H9 (cell line): ENCODE data around the gene MTCH1. TPM values are rescaled to one million over a fixed set of nuclear protein-coding genes. Genes with fewer than 3 reads are reported as not detected.

ENCODE experiments used
- DNase-seq: peaks from one replicate; pipeline ENCODE4 v3.0.0-alpha.2; 2017
- H2AFZ ChIP-seq: one replicate; pipeline ENCODE4 v1.6.1; 2013; ENCODE audit warnings: mild to moderate bottlenecking, low read length, control low read depth, moderate library complexity
- H2AK5ac ChIP-seq: 2 replicates; pipeline ENCODE4 v1.6.1; 2013; ENCODE audit warnings: low read length, control low read depth, mixed read lengths; ENCODE audit not compliant: insufficient read length
- H2BK120ac ChIP-seq: one replicate; pipeline ENCODE4 v1.6.1; 2013; ENCODE audit warnings: low read depth, mild to moderate bottlenecking, low read length, control low read depth, inconsistent platforms; ENCODE audit not compliant: poor library complexity, severe bottlenecking
- H2BK12ac ChIP-seq: 2 replicates; pipeline ENCODE4 v1.6.1; 2013; ENCODE audit warnings: low read length, control low read depth, mixed read lengths, low read depth; ENCODE audit not compliant: insufficient read length
- H2BK15ac ChIP-seq: 2 replicates; pipeline ENCODE4 v1.6.1; 2013; ENCODE audit warnings: low read depth, low read length, control low read depth
- H2BK20ac ChIP-seq: one replicate; pipeline ENCODE4 v1.6.1; 2013; ENCODE audit warnings: low read depth, mild to moderate bottlenecking, low read length, control low read depth, inconsistent platforms; ENCODE audit not compliant: poor library complexity, severe bottlenecking
- H2BK5ac ChIP-seq: 2 replicates; pipeline ENCODE4 v1.6.1; 2013; ENCODE audit warnings: low read length, control low read depth, mixed read lengths; ENCODE audit not compliant: insufficient read length
- H3K14ac ChIP-seq: 2 replicates; pipeline ENCODE4 v1.6.1; 2013; ENCODE audit warnings: low read length, control low read depth; ENCODE audit not compliant: insufficient read depth
- H3K18ac ChIP-seq: 2 replicates; pipeline ENCODE4 v1.6.1; 2013; ENCODE audit warnings: low read depth, mild to moderate bottlenecking, mixed read lengths, low read length, control low read depth; ENCODE audit not compliant: insufficient read length
- H3K23ac ChIP-seq: 2 replicates; pipeline ENCODE4 v1.6.1; 2013; ENCODE audit warnings: low read length, control low read depth, mixed read lengths, low read depth; ENCODE audit not compliant: insufficient read length
- H3K23me2 ChIP-seq: 2 replicates; pipeline ENCODE4 v1.6.1; 2013; ENCODE audit warnings: low read depth, mild to moderate bottlenecking, mixed read lengths, low read length, control low read depth; ENCODE audit not compliant: insufficient read length, poor library complexity, severe bottlenecking
- H3K27ac ChIP-seq: 2 replicates; pipeline ENCODE4 v1.5.1; 2013; ENCODE audit warnings: low read length, control low read depth, mixed read lengths, low read depth; ENCODE audit not compliant: insufficient read length
- H3K27me3 ChIP-seq: 2 replicates; pipeline ENCODE4 v1.6.1; 2013; ENCODE audit warnings: low read length, control low read depth, inconsistent platforms; ENCODE audit not compliant: insufficient read depth
- H3K4ac ChIP-seq: 2 replicates; pipeline ENCODE4 v1.6.1; 2013; ENCODE audit warnings: low read depth, mild to moderate bottlenecking, control low read depth, inconsistent platforms, low read length, moderate library complexity
- H3K4me1 ChIP-seq: 2 replicates; pipeline ENCODE4 v1.6.1; 2013; ENCODE audit warnings: low read length, control low read depth, inconsistent platforms; ENCODE audit not compliant: insufficient read depth
- H3K4me2 ChIP-seq: 2 replicates; pipeline ENCODE4 v1.6.1; 2013; ENCODE audit warnings: low read length, control low read depth, mixed read lengths; ENCODE audit not compliant: insufficient read length, insufficient read depth
- H3K56ac ChIP-seq: 2 replicates; pipeline ENCODE4 v1.6.1; 2013; ENCODE audit warnings: low read depth, mild to moderate bottlenecking, mixed read lengths, low read length, control low read depth; ENCODE audit not compliant: insufficient read length
- H3K79me1 ChIP-seq: 2 replicates; pipeline ENCODE4 v1.6.1; 2013; ENCODE audit warnings: low read depth, mild to moderate bottlenecking, moderate library complexity, low read length, control low read depth, inconsistent platforms; ENCODE audit not compliant: insufficient read depth, poor library complexity, severe bottlenecking
- H3K79me2 ChIP-seq: 2 replicates; pipeline ENCODE4 v1.6.1; 2013; ENCODE audit warnings: low read length, control low read depth, inconsistent platforms; ENCODE audit not compliant: insufficient read depth
- H3K9ac ChIP-seq: 2 replicates; pipeline ENCODE4 v1.6.1; 2013; ENCODE audit warnings: low read length, control low read depth, mixed read lengths; ENCODE audit not compliant: insufficient read length; ENCODE audit errors: extremely low read depth
- H3K9me3 ChIP-seq: one replicate; pipeline ENCODE4 v1.6.1; 2013; ENCODE audit warnings: low read depth, low read length, inconsistent platforms; ENCODE audit not compliant: control insufficient read depth
- H3T11ph ChIP-seq: one replicate; pipeline ENCODE4 v1.6.1; 2013; ENCODE audit warnings: mild to moderate bottlenecking, low read length, control low read depth, inconsistent platforms
- H4K20me1 ChIP-seq: one replicate; pipeline ENCODE4 v1.6.1; 2013; ENCODE audit not compliant: control insufficient read depth, insufficient read length, insufficient read depth
- H4K5ac ChIP-seq: 2 replicates; pipeline ENCODE4 v1.6.1; 2013; ENCODE audit warnings: low read depth, mild to moderate bottlenecking, mixed read lengths, low read length, control low read depth; ENCODE audit not compliant: insufficient read length
- H4K8ac ChIP-seq: replicated peaks from 2 replicates; pipeline ENCODE4 v1.6.1; 2013; ENCODE audit warnings: low read length, control low read depth, mixed read lengths, low read depth; ENCODE audit not compliant: insufficient read length
- H4K91ac ChIP-seq: 2 replicates; pipeline ENCODE4 v1.6.1; 2013; ENCODE audit warnings: low read depth, mild to moderate bottlenecking, moderate library complexity, mixed read lengths, low read length, control low read depth; ENCODE audit not compliant: insufficient read length
- H3K27ac Mint-ChIP-seq, 3 experiments: 2 replicates in 2 of 3; 3 replicates in 1 of 3; pipeline ENCODE4 v1.8.0; 2020 to 2021; ENCODE audit warnings: mixed read lengths in 3 of 3, mild to moderate bottlenecking in 1 of 3, moderate library complexity in 1 of 3
- H3K27me3 Mint-ChIP-seq: 2 replicates; pipeline ENCODE4 v1.8.0; 2021; ENCODE audit warnings: low read depth, mild to moderate bottlenecking, moderate library complexity, mixed read lengths
- H3K36me3 Mint-ChIP-seq, 3 experiments: 2 replicates in 2 of 3; 3 replicates in 1 of 3; pipeline ENCODE4 v1.8.0; 2020 to 2021; ENCODE audit warnings: low read depth in 3 of 3, mixed read lengths in 3 of 3; ENCODE audit not compliant: insufficient read depth in 1 of 3
- H3K4me1 Mint-ChIP-seq, 2 experiments: 2 replicates each; pipeline ENCODE4 v1.8.0; 2020; ENCODE audit warnings: mixed read lengths in 2 of 2
- H3K4me3 Mint-ChIP-seq, 2 experiments: 2 replicates in 1 of 2; 3 replicates in 1 of 2; pipeline ENCODE4 v1.8.0; 2020 to 2021; ENCODE audit warnings: mild to moderate bottlenecking in 2 of 2, mixed read lengths in 2 of 2, moderate library complexity in 1 of 2
- H3K9me3 Mint-ChIP-seq, 2 experiments: 2 replicates in 1 of 2; 3 replicates in 1 of 2; pipeline ENCODE4 v1.8.0; 2020; ENCODE audit warnings: mild to moderate bottlenecking in 2 of 2, mixed read lengths in 2 of 2, moderate library complexity in 1 of 2
- CTCF ChIP-seq: fragments of 200-600 bp; sonication (generic); conservative IDR thresholded peaks from 3 replicates; pipeline ENCODE4 v1.8.0; 2021; ENCODE audit warnings: antibody characterized with exemption, mild to moderate bottlenecking
- total RNA-seq: library from RNA; stranded (reverse); gene quantifications from 2 replicates; pipeline ENCODE4 v1.2.1, GENCODE V29; 2021

The MTCH1 gene
- total RNA-seq, 1 experiment from 2014 or later = 200 TPM

DNA sequence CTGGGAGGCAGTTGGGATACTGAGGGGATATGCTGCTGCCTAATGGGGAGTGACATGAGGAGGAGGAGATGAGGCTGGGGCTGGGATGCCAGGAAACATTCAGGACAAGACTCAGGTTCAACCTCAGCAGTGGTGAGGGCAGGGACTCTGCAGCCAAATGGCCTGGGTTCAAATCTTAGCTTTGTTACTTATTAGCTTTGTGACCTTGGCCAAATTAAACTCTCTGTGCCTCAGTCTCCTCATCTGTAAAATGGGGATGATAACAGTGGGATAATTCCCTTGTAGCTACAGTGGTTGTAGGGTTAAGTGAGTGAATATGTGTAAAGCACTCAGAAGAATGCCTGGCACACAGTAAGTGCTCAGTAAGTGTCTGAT, 29.6 kb downstream of the MTCH1 start:
- Histone ChIP-seq H2BK12ac (no peak overlapping the region), H4K20me1 (no peaks in the 10 kb centered on the region), H3T11ph (no peak overlapping the region), H3K23ac (no peak overlapping the region), H3K4me2 (no peak overlapping the region), H2AK5ac (no peak overlapping the region), H2BK20ac (no peak overlapping the region), H3K14ac (no peak overlapping the region), H3K56ac (no peak overlapping the region), H3K9ac (no peak overlapping the region), H4K91ac (no peak overlapping the region), H3K23me2 (no peaks in the 10 kb centered on the region), H3K9me3 (no peaks in the 10 kb centered on the region), H4K8ac (no peak overlapping the region), H3K79me1 (no peaks in the 10 kb centered on the region), H3K4ac (no peak overlapping the region), H2BK5ac (no peak overlapping the region), H3K27ac (no peak overlapping the region), H3K27me3 (no peaks in the 10 kb centered on the region), H2AFZ (no peak overlapping the region), H3K18ac (no peak overlapping the region), H4K5ac (no peak overlapping the region), H2BK120ac (no peak overlapping the region), H3K4me1 (no peaks in the 10 kb centered on the region), H2BK15ac (no peak overlapping the region), H3K79me2 (no peaks in the 10 kb centered on the region)
- Mint-ChIP-seq H3K27ac (no peak overlapping the region; a peak in 1 of 7 replicates), H3K4me1 (peaks cover 9 to 10% of the 10 kb centered on the region in 2 experiments; a peak in 3 of 4 replicates), H3K9me3 (no peaks in the 10 kb centered on the region), H3K27me3 (no peaks in the 10 kb centered on the region), H3K36me3 (no peaks in the 10 kb centered on the region), H3K4me3 (no peak overlapping the region)
- TF ChIP-seq CTCF = no peak
- DNase-seq = no peak
